Mucosa of rectum (tissue), 2 donors: ENCODE results near the gene EPHA8.

Experiments
- H3K27ac ChIP-seq, 2 donors: one replicate each; pipeline ENCODE4 v1.7.0; 2013; ENCODE audit warnings: inconsistent platforms in 2 of 2, low read depth in 2 of 2, low read length in 2 of 2
- H3K27me3 ChIP-seq, 2 donors: one replicate each; pipeline ENCODE4 v1.7.0; 2013; ENCODE audit warnings: low read length in 2 of 2; ENCODE audit not compliant: control insufficient read depth in 2 of 2, insufficient read depth in 2 of 2
- H3K36me3 ChIP-seq, 2 donors: one replicate each; pipeline ENCODE4 v1.7.0; 2013; ENCODE audit warnings: low read length in 2 of 2; ENCODE audit not compliant: control insufficient read depth in 2 of 2, insufficient read depth in 2 of 2
- H3K4me1 ChIP-seq, 2 donors: one replicate each; pipeline ENCODE4 v1.7.0; 2013; ENCODE audit warnings: low read length in 2 of 2, mild to moderate bottlenecking in 1 of 2; ENCODE audit not compliant: control insufficient read depth in 2 of 2, insufficient read depth in 2 of 2
- H3K4me3 ChIP-seq, 2 donors: one replicate each; pipeline ENCODE4 v1.7.0; 2013; ENCODE audit warnings: low read length in 2 of 2
- H3K9ac ChIP-seq, 2 donors: one replicate each; pipeline ENCODE4 v1.7.0; 2013; ENCODE audit warnings: low read length in 2 of 2, low read depth in 1 of 2, mild to moderate bottlenecking in 1 of 2
- H3K9me3 ChIP-seq, 2 donors: one replicate each; pipeline ENCODE4 v1.7.0; 2013; ENCODE audit warnings: low read length in 2 of 2; ENCODE audit not compliant: control insufficient read depth in 2 of 2
- donor health status: healthy.
- donor health status: Normal muscosa, but diverticular disease.

EPHA8 gene

GRCh38 chr1:22588899-22589422 lies 25.7 kb downstream of the EPHA8 start:
- H3K27me3 ChIP-seq: peaks cover 6 to 13% of the 10 kb centered on the region in 2 donors
- no peak overlapping the region for H3K9ac ChIP-seq
- no peak overlapping the region for H3K4me3 ChIP-seq
- no peaks in the 10 kb centered on the region for H3K36me3 ChIP-seq
- H3K4me1 ChIP-seq: no peaks in the 10 kb centered on the region
- no peaks in the 10 kb centered on the region for H3K9me3 ChIP-seq
- H3K27ac ChIP-seq: no peak overlapping the region

- Histone ChIP-seq H3K36me3 (no peaks in the 10 kb centered on the region), H3K27ac (no peak overlapping the region), H3K4me1 (no peaks in the 10 kb centered on the region), H3K9me3 (no peaks in the 10 kb centered on the region), H3K27me3 (peaks cover 10 to 27% of the 10 kb centered on the region in 2 donors), H3K4me3 (no peak overlapping the region), H3K9ac (no peak overlapping the region)
These were observed 28.3 kb downstream of the EPHA8 start for GRCh38 chr1:22591576-22591975.

- Histone ChIP-seq H3K27me3 (peaks cover 10 to 27% of the 10 kb centered on the region in 2 donors), H3K9ac (no peak overlapping the region), H3K9me3 (no peaks in the 10 kb centered on the region)
These were observed 28.8 kb downstream of the EPHA8 start for GRCh38 chr1:22592051-22592450.

GRCh38 chr1:22592919-22593790 lies 29.9 kb downstream of the EPHA8 start:
- Histone ChIP-seq H3K27me3 (peaks cover 10 to 24% of the 10 kb centered on the region in 2 donors), H3K27ac (no peak overlapping the region), H3K4me1 (no peaks in the 10 kb centered on the region), H3K4me3 (no peak overlapping the region), H3K36me3 (no peaks in the 10 kb centered on the region), H3K9me3 (no peaks in the 10 kb centered on the region), H3K9ac (no peak overlapping the region)

More at GRCh38 chr1:22592051-22592450, 28.8 kb downstream of the EPHA8 start:
- Histone ChIP-seq H3K36me3 (no peaks in the 10 kb centered on the region), H3K27ac (no peak overlapping the region), H3K4me3 (no peak overlapping the region), H3K4me1 (no peaks in the 10 kb centered on the region)

GRCh38 chr1:22594396-22594795 lies 31.1 kb downstream of the EPHA8 start:
- no peaks in the 10 kb centered on the region for H3K9me3 ChIP-seq
- H3K27me3 ChIP-seq: peaks cover 10 to 34% of the 10 kb centered on the region in 2 donors
- H3K9ac ChIP-seq: no peak overlapping the region

GRCh38 chr1:22595108-22595507 lies 31.8 kb downstream of the EPHA8 start:
- Histone ChIP-seq H3K4me3 (no peak overlapping the region), H3K27ac (no peak overlapping the region), H3K4me1 (no peaks in the 10 kb centered on the region), H3K9me3 (no peaks in the 10 kb centered on the region), H3K9ac (no peak overlapping the region), H3K27me3 (peaks cover 10 to 34% of the 10 kb centered on the region in 2 donors), H3K36me3 (no peaks in the 10 kb centered on the region)

More at GRCh38 chr1:22594396-22594795, 31.1 kb downstream of the EPHA8 start:
- H3K4me1 ChIP-seq: no peaks in the 10 kb centered on the region
- no peaks in the 10 kb centered on the region for H3K36me3 ChIP-seq
- H3K4me3 ChIP-seq: no peak overlapping the region
- H3K27ac ChIP-seq: no peak overlapping the region

- Histone ChIP-seq H3K27me3 (peaks cover 7 to 36% of the 10 kb centered on the region in 2 donors), H3K9me3 (no peaks in the 10 kb centered on the region), H3K4me3 (no peak overlapping the region), H3K9ac (no peak overlapping the region), H3K36me3 (no peaks in the 10 kb centered on the region), H3K4me1 (no peaks in the 10 kb centered on the region), H3K27ac (no peak overlapping the region)
These were observed 34.1 kb downstream of the EPHA8 start for GRCh38 chr1:22597301-22597965.

- Histone ChIP-seq H3K4me1 (no peaks in the 10 kb centered on the region), H3K4me3 (no peak overlapping the region), H3K9me3 (no peaks in the 10 kb centered on the region), H3K9ac (no peak overlapping the region), H3K36me3 (no peaks in the 10 kb centered on the region), H3K27ac (no peak overlapping the region), H3K27me3 (peaks cover 5 to 36% of the 10 kb centered on the region in 2 donors)
These were observed 34.7 kb downstream of the EPHA8 start for GRCh38 chr1:22597996-22598395.

GRCh38 chr1:22598736-22599135 lies 35.4 kb downstream of the EPHA8 start:
- Histone ChIP-seq H3K4me1 (no peaks in the 10 kb centered on the region), H3K27ac (no peak overlapping the region), H3K27me3 (peaks cover 5 to 29% of the 10 kb centered on the region in 2 donors), H3K36me3 (no peaks in the 10 kb centered on the region), H3K9me3 (no peaks in the 10 kb centered on the region), H3K9ac (no peak overlapping the region), H3K4me3 (no peak overlapping the region)
